Urinary bladder (tissue), 4 donors: ENCODE results near the gene PCK2. TPM values are rescaled to one million over a fixed set of nuclear protein-coding genes. Genes with fewer than 3 reads are reported as not detected.

Source experiments
- DNase-seq: peaks from one replicate; pipeline ENCODE4 v3.0.0-alpha.2; 2015; ENCODE audit errors: extremely low spot score
- H3K27ac ChIP-seq: one replicate; pipeline ENCODE4 v1.5.1; 2013; ENCODE audit warnings: low read depth, mild to moderate bottlenecking, moderate library complexity
- H3K36me3 ChIP-seq: one replicate; pipeline ENCODE4 v1.6.1; 2013; ENCODE audit warnings: mild to moderate bottlenecking, moderate library complexity; ENCODE audit not compliant: insufficient read depth
- H3K4me1 ChIP-seq: one replicate; pipeline ENCODE4 v1.6.1; 2013; ENCODE audit warnings: mild to moderate bottlenecking, moderate library complexity; ENCODE audit not compliant: insufficient read depth
- H3K4me3 ChIP-seq: one replicate; pipeline ENCODE4 v1.5.1; 2013; ENCODE audit warnings: low read depth, low read length
- WGBS: extraction: QIAGEN DNeasy Blood & Tissue Kit; methylation state at CpG from one replicate; pipeline ENCODE4 v1.1.7; 2013; 5-methylcytosine and 5-hydroxymethylcytosine counted together
- polyA plus RNA-seq: library from polyadenylated mRNA; stranded (reverse); fragments of 200-250 nt; gene quantifications from one replicate; pipeline ENCODE4 v1.2.3, GENCODE V29; 2013
- total RNA-seq: library from RNA; depleted of rRNA; stranded (reverse); fragments of >200 nt; gene quantifications from one replicate; pipeline ENCODE4 v1.2.3, GENCODE V29; 2014
- donor health status: healthy with polysubstance abuse.
- donor health status: healthy.

Gene PCK2
- total and polyA plus RNA-seq, 2 donors: 5.3 to 23.7 TPM

DNA sequence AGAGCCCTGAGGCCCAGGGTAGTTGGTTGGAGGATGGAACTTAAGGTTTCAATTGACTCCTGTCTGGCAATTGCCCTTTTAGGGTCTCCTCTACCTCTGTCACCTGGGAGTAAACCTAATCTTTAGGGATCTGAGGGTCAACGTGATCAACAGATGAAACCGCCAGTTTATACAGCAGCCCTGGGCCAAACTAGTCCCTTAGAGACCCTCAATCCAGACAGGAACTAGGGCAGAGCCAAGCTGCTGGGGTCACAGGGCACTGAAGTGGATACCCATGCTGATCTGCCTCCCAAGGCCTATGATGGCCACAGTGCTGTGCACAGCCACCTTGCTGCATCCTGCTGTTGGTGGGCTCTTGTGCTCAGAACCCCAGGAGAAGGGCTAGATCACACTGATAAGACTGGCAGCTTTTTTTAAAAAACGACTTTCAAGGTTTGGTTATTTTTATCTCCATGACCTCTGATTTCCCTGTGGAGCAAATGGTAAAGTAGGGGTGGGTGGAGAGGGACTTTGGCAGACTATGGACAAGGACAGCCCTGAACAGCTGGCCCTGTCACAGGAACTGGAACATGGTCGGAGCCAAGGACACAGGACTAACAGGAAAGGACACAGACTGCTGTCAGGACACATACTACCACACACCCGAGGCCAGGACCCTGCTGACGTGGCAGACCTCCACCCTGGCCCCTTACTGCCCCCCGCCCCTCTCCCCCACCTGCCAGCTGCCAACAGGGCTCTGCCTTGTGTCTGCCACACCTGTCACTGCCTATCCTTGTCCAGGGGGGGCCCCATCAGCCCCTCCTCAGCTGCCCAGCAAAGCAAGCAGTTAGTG lies 36.8 kb downstream of the PCK2 start:
- DNase-seq: no peak
- H3K4me3 ChIP-seq: no peak overlapping the region
- WGBS: 48% methylated on average over 7 of the region's 7 CpGs
- H3K27ac ChIP-seq: no peak overlapping the region
- no peaks in the 10 kb centered on the region for H3K36me3 ChIP-seq
- H3K4me1 ChIP-seq: no peaks in the 10 kb centered on the region

- DNase-seq: no peak
- no peak overlapping the region for H3K4me3 ChIP-seq
- H3K27ac ChIP-seq: no peak overlapping the region
- 63% methylated on average over 15 of the region's 15 CpGs for WGBS
- H3K4me1 ChIP-seq: no peaks in the 10 kb centered on the region
- H3K36me3 ChIP-seq: no peaks in the 10 kb centered on the region
Observed at GRCh38 chr14:24131549-24131966, 37.4 kb downstream of the PCK2 start.

GRCh38 chr14:24132061-24132685 lies 38.1 kb downstream of the PCK2 start:
- no peaks in the 10 kb centered on the region for H3K36me3 ChIP-seq
- no peaks in the 10 kb centered on the region for H3K4me1 ChIP-seq
- DNase-seq: no peak
- no peak overlapping the region for H3K27ac ChIP-seq
- H3K4me3 ChIP-seq: no peak overlapping the region
- WGBS: 72% methylated on average over 24 of the region's 24 CpGs

DNA sequence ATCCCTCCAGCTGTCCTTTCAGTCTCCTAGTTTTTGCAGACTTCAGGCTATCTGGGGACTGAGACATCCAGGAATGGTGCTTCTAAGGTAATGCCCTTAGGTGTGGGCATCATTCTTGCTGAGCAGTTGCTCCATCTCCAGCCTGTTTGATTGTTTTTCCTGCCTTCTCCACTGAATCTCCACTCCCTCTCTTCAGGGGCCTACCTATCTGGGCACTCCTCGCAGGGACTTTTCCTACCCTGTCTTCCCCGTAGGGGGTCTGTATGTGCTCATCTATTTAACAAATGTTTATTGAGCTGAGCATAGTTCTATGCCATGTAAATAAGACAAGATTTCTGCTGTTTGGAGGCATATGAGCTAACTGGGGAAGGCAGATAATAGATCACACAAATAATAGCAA lies 38.9 kb downstream of the PCK2 start:
- Histone ChIP-seq H3K27ac (no peak overlapping the region), H3K4me1 (no peaks in the 10 kb centered on the region), H3K36me3 (no peaks in the 10 kb centered on the region), H3K4me3 (no peak overlapping the region)
- WGBS: 95% methylated on average over 2 of the region's 2 CpGs
- no peak for DNase-seq

DNA sequence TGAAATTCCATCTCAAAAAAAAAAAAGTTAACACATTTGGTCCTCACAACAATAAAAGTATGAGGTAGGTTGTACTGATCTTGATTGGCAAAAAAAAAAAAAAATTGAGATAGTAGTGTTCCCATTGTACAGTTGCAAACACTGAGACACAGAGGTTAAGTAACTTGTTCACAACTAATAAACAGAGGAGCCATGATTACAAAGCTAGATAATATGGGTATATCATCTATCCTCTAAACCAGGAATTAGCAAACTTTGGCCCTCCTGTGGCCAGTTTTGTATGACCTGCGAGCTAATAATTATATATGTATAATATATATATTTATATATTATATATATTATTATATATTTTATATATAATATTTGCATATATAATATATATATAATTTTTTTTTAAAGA lies 39.6 kb downstream of the PCK2 start:
- H3K4me1 ChIP-seq: no peaks in the 10 kb centered on the region
- DNase-seq: no peak
- H3K27ac ChIP-seq: no peak overlapping the region
- peaks cover 1% of the 10 kb centered on the region for H3K36me3 ChIP-seq
- 89% methylated on average over 1 of the region's 1 CpG for WGBS
- no peak overlapping the region for H3K4me3 ChIP-seq

- WGBS: 5% methylated on average over 9 of the region's 9 CpGs
- DNase-seq: no peak
- no peaks in the 10 kb centered on the region for H3K4me1 ChIP-seq
Observed at GRCh38 chr14:24135584-24135833, 41.4 kb downstream of the PCK2 start.

DNA sequence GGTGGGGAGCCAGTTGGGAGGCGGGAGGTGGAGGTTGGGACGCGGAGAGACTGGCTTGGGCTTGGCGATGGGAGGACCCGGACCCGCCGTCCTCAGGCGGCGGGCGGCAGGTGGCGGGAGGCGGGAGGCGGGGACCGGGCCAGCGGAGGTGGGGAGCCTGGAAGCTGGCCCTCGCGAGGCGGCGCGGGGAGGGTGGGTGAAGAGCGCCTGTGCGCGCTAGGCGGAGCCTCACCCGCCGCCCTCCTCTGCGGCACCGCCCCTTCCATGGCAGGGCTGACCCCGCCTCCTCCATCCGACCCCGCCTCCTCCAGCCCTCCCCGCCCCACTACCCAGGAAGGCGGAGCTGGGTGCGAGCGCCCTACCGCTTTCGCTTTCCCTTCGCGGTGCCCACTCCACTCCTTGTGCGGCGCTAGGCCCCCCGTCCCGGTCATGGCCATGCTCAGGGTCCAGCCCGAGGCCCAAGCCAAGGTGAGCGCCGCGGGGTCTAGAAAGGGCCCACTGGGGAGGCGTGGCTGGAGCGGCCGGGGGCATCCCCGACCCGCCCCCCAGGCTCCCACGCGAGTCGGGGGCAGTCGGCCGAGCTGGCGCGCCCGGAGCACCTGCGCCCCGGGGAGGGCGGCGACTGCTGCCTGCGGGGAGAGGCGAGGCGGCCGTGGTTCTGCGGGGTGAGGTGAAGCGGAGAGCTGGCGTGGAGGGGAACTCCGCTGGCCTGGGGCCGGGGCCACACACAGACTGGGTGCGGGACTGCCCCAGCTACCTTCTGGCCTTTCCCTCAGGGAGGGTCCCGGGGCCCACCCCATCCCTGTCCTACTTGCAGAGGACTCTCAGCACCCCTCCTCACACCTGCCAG lies 41.9 kb downstream of the PCK2 start, which contains the start of gene PSME1:
PSME1 (plus strand) TSS at position 361 of the 850 bp plus-strand sequence; CDS start at position 430, 69 bp downstream.
- peak within 1 kb of the TSS; percentile 95 for H3K4me3 ChIP-seq
- H3K4me1 ChIP-seq: no peaks in the 10 kb centered on the region
- DNase-seq: peak; percentile 64
- WGBS: under 1% methylated on average over 75 of the region's 75 CpGs
- peak within 1 kb of the TSS; percentile 81 for H3K27ac ChIP-seq
- H3K36me3 ChIP-seq: peaks cover 1% of the 10 kb centered on the region

More at GRCh38 chr14:24135584-24135833, 41.4 kb downstream of the PCK2 start:
- Histone ChIP-seq H3K4me3 (peak overlapping the region; percentile 95), H3K36me3 (peaks cover 1% of the 10 kb centered on the region), H3K27ac (peak overlapping the region; percentile 77)

DNA sequence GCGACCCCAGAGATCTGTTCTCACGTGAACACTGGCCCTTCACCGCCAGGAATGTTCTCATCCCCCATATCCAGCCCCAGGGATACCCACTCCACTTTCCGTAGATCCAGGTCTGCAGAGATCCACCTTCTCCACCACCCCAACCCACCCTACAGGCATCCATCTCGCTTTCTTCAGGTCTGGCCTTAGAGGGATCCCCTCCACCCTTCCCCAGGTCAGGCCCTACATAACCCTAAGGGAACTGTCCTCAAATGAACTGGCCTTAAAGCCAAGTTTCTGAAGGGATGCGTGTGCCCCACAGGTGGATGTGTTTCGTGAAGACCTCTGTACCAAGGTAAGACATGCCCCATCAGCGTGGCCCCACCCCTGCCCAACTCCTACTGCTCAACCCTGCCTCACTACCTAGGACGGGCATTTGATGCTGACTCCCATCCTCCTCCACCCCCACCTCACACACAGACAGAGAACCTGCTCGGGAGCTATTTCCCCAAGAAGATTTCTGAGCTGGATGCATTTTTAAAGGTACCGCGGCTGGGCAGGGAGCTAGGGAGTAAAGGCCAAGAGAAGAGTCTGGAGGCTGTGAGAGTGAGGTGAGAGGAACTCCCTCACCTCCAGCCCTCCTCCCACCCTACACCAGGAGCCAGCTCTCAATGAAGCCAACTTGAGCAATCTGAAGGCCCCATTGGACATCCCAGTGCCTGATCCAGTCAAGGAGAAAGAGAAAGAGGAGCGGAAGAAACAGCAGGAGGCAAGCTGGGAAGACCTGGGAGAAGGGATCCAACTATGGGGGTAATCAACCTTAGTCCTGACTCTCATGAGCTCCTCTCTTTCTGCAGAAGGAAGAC lies 42.8 kb downstream of the PCK2 start:
- no peak for DNase-seq
- Histone ChIP-seq H3K36me3 (peaks cover 1% of the 10 kb centered on the region), H3K4me1 (no peaks in the 10 kb centered on the region), H3K4me3 (peak overlapping the region; percentile 95), H3K27ac (peak overlapping the region; percentile 81)
- WGBS: 39% methylated on average over 13 of the region's 13 CpGs

- Histone ChIP-seq H3K27ac (no peak overlapping the region), H3K4me3 (no peak overlapping the region), H3K4me1 (no peaks in the 10 kb centered on the region), H3K36me3 (peaks cover 1% of the 10 kb centered on the region)
- 86% methylated on average over 8 of the region's 8 CpGs for WGBS
- DNase-seq: no peak
Observed at GRCh38 chr14:24137529-24138395, 43.7 kb downstream of the PCK2 start.

- no peak overlapping the region for H3K27ac ChIP-seq
- no peak for DNase-seq
- H3K4me3 ChIP-seq: no peak overlapping the region
- WGBS: 83% methylated on average over 13 of the region's 13 CpGs
- H3K36me3 ChIP-seq: peaks cover 1% of the 10 kb centered on the region
- H3K4me1 ChIP-seq: no peaks in the 10 kb centered on the region
Observed at GRCh38 chr14:24138396-24139271, 44.5 kb downstream of the PCK2 start.

DNA sequence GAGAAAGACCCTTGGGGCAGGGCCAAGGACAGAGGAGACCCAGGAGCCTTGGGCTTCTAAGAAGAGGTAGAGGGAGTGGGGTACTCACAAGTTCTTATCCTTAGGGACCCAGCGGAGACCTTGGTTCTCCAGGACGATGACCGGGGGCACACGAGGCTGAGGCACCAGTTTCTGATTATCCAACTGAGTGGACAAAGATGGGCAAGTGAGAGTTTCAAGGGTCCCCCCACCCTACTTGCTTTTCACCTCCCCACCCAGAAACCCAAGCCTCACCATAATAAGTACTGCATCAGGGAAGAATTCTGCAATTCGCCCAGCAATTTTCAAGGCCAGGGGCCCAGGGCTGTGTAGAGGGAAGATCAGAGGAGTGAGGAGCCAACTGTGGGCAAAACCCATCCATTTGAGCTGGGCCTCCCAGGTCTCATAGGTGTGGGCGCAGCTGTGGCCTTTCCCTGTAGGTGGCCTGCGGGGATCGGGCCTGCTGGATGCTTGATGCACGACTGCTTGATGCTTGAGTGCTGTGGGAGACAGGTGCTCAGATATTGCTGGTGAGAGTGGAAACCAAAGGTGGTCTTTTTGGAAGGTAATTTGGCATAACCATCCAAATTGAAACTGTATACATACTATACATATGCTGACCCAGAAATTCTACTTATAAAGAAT lies 45.3 kb downstream of the PCK2 start:
- H3K4me1 ChIP-seq: no peaks in the 10 kb centered on the region
- no peak overlapping the region for H3K4me3 ChIP-seq
- H3K27ac ChIP-seq: no peak overlapping the region
- WGBS: 93% methylated on average over 9 of the region's 9 CpGs
- H3K36me3 ChIP-seq: peaks cover 1% of the 10 kb centered on the region
- no peak for DNase-seq
